SH-SY5Y (cell line): ENCODE measurements around the gene RNF8.

Source experiments
- GATA2 ChIP-seq: IDR thresholded peaks from 2 replicates; pipeline ENCODE4 v1.6.1; 2011; ENCODE audit warnings: mild to moderate bottlenecking, low read depth, low read length
- GATA3 ChIP-seq: IDR thresholded peaks from 2 replicates; pipeline ENCODE4 v1.6.1; 2011; ENCODE audit warnings: low read depth, mild to moderate bottlenecking, low read length, moderate library complexity

The RNF8 gene

DNA sequence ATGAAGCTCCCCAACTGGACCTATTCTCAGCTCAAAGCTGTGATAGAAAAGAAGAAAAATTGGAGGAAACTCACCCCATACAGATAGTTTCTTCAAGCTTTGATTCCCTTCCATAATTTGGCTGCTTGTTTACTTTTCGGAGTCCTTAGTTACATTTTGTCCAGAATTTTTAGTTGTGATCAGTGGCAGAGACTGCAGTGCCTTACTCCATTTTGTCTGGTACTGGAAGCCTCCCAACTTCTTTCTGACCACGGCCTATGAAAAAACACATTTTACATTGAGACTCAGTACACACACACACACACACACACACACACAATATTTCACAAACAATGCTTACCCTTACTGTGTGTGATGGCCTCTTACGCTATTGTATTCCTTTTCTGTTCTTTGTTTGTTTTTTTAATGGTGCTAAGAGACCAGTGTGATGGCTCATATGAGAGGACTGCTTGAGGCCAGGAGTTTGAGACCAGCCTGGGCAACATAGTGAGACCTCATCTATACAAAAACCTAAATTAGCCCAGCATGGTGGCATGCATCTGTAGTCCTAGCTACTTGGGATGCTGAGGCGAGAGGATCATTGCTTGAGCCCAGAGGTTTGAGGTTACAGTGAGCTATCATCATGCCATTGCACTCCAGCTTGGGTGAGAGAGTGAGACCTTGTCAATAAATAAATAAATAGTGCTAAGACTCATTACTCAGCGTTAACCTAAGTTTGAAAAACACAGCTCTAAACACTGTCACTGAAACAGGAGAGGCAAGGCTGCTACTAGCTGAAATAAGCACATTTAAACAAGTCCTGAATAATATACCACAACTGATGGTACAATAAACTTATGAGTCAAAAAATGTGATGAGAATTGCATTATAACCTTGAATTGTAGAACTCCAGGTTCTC lies 13.8 kb upstream of the RNF8 start:
- TF ChIP-seq GATA2 = no peak
- no peak for TF ChIP-seq GATA3

GRCh38 chr6:37340639-37340943 lies 13.2 kb upstream of the RNF8 start:
- TF ChIP-seq GATA2 = no peak
- no peak for TF ChIP-seq GATA3

DNA sequence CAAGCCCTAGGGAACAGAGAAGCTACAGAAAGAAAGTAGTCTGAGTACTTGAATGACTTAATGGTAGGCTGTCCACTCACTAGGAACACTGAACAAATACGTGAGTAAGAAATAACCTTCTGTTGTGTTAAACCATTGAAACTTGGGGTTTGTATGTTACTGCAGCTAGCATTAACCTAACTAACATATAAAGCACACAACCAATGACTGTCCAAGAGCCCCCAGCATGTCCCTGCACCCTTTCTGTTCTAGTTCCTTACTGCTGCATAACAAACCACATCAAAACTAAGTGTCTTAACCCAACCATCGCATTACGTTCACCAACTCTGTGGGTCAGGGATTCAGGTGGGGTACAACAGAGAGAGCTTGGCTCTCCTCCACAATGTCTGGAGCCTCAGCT lies 10.5 kb upstream of the RNF8 start:
- TF ChIP-seq GATA3 (no peak), GATA2 (no peak)

DNA sequence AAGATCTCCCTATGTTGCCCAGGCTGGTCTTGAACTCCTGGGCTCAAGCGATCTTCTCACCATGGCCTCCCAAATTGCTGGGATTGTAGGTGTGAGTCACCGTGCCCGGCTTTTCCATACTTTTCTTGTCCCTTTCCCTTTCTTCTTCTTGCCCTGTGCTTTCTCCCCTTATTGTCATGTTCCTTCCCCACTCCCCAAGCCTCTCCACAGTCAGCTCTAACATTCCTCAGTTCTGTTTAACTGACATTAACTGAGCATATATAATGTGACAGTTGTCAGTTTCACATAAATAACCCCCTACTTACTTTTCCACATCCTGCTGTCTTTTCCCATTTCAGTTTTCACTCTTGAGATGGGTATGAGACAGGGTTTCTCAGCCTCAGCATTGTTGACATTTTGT lies 9.5 kb upstream of the RNF8 start:
- no peak for TF ChIP-seq GATA2
- TF ChIP-seq GATA3 = no peak

DNA sequence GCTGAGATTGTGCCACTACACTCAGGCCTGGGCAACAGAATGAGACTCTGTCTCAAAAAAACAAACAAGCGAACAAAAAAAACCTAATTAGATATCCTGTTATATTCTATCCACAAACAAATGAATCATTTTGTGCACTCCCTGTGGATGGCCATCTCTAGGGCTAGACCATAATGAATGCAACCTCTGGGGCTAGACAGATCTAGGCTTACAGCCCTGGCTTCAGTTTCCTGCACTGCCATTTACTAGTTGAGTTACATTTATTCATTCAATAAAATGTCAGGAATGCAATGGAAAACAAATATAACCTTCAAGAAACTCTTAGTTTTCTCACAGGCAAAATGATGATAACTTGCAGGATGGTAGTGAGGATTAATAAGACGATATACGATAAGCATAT lies 6.6 kb upstream of the RNF8 start:
- TF ChIP-seq GATA2 (no peak), GATA3 (no peak)

DNA sequence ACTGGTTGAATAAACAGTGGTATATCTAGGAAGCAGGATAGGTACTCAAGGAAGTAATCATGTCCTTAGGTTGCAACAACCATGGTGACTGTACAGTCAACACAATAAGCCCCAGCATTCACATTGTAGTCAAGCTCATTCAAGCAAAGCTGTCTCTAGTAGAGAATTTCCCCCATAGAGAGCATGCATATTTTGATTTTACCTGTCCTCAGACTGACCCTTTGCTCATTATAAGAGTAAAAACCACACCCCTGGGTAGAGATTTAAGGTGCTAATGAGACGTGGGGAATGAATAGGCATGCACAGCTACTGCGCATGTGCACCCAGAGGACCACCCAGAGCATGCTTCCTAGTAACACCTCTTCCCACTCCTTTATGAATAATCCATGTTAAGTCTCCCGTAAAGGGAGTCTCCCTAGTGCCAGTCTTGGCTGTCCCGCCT lies 6.1 kb upstream of the RNF8 start:
- no peak for TF ChIP-seq GATA2
- TF ChIP-seq GATA3 = no peak

DNA sequence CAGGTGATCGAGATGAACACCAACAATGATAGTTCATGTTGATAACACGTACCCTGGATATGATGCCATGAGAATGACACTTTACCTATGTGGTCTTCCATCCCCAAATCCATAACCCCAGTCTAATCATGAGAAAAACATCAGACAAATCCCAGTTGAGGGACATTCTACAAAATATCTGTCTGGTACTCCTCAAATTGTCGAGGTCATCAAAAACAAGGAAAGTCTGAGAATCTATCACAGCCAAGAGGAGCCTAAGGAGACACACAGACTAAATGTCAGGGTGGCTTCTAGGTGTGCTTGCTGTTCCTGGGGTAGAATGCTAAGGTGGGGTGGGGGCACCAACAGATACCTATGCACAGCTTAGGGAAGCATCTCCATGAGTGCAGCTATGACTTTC lies 2.8 kb upstream of the RNF8 start:
- no peak for TF ChIP-seq GATA2
- TF ChIP-seq GATA3 = no peak

DNA sequence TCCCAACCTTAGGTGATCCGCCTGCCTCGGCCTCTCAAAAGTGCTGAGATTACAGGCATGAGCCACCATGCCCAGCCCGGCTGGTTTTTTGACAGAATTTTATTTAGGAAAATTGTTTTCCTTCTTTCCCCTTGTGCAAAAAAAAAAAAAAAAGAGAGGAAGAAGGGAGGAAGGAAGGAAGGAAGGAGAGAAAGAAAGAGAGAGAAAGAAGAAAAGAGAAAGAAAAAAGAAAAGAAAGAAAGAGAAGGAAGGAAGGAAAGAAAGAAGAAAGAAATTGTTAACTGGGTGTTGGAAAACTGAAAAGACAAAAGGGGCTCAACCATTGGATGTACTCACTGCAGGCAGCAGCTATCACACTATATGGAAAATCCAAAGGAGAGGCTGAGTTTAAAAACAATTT lies 1.4 kb upstream of the RNF8 start:
- TF ChIP-seq GATA3 (no peak), GATA2 (no peak)

DNA sequence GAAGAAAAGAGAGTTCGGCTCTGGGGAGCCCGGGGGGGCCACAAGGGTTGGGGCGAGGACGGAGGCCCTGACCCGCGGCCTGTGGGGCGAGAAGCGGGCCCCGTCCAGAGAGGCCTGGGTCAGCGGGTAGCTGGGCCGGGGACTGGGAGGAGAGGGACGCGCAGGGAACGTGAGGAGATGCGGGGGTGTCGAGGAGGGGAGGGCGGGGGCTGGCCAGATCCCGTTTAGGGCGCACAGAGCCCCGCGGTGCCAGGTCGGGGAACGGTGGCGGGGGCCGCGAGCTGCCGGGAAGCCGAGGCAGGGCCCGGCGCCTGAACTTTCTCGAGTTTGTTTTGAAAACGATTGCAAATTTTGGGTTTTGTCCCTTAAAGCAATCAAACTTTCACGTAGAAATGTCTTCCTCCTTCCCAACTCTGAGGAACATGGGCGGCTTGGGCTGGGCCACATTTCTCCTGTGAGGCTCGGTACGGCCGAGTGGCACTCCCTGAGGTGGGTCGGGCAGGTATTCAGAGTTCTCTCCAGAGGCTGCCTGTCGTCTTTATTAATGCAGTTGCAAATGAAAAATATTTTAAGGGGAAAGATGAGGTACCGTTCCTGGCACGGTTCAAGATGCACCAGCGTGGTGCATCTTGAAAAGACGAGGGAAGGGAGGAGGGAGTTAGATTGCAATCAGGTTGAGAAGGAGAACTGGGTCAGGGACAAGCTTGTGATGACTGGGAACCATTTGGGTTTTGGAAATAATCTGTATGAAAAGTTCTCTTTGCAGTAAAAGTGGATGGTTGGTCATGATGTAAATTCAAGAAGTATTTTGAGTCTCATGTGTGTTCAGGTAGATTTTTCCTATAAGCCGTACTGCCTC lies 972 bp downstream of the RNF8 start:
- TF ChIP-seq GATA2 (0 out of 2 replicates have a peak, but pooled peaks have one; percentile 6), GATA3 (no peak)

DNA sequence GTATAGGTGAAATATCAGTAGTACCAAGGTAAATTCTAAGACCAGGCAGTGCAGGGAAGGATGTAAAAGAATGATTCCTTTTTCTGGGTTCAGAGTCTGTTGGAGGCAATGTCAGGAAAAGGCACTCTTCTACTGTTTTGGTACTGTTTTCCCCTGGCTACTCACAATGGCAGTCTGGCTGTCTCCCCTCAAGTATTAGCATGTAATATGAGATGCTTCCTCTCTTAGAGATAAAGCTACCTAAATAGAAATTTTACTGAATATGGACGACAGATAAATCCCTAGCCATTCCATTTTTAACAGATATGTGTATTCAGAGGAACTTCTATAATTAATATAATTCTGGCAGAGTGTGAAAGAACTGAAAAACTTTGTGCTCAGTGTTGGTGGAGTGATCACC lies 3.5 kb downstream of the RNF8 start:
- TF ChIP-seq GATA2 (no peak), GATA3 (no peak)

- TF ChIP-seq GATA3 (no peak), GATA2 (no peak)
These were observed 4.1 kb downstream of the RNF8 start for GRCh38 chr6:37357860-37358259.

DNA sequence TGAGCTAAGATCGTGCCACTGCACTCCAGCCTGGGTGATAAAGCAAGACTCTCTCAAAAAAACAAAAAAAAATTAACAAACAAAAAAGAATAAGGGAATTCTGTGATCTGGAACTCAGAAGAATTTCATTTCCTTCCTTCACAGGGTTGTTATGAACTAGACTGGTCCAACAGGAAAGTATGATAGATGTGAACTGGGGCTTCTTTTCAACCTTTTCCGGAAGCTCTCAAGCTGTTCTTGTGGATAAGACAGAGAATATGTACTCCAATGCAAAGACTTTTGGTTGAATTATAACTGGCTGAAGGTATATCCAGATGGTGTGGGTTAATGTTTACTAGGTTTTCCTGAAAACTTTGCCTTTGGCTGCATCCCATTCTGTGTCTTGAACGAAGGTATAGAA lies 5.3 kb downstream of the RNF8 start:
- TF ChIP-seq GATA3 = no peak
- TF ChIP-seq GATA2 = no peak

DNA sequence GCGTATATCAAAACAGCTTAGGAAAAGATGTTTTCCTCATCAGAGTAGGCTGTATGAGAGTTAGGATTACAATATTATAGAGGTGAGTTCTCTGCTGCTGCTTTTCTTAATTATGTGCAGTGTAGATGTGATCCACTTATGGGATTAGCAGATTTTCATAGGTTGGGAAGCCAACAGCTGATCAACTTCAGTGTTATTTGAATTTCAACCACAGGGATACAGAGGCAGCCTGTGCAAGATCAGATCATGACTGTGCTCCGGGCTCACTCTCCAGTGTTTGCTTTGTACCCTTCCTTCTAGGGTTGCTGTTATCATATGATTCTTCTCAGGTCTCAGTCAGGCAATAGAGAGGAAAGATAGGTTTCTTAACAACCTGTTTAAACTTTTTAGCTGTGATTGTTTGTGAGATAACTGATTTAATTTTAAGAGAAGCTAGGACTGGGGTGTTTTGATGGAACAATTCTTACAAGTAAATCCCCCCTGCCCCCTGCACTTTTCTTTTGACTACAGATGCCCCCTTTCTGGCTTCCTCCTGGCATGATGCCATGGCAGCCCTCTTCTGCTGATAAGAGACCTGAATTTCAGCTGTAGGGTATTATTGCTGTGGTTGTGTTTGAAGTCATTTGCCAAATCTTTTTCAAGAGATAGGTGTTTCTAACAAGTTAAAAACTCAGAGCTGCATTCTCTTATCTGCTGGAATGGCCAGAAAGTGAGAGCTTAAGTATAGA lies 8.5 kb downstream of the RNF8 start:
- TF ChIP-seq GATA3 = no peak
- no peak for TF ChIP-seq GATA2

DNA sequence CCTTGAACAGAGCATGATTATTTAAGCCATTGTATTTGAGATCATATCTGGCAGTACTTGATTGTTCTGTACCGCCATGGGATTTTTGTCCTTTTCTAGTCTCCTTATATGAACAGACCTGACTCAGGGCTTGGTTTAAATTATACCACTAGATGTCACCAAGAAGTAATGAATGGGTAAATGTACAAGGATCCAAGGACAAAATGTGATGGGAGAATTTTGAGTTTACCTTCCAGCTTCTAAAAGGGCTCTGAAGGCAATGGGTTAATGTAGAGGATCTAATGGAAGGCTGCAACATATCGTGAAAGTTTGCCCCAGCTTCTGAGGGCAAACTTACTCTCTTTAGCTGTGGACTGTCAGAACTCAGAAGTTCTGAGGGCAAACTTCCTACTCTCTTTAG lies 12.0 kb downstream of the RNF8 start:
- TF ChIP-seq GATA3 (no peak), GATA2 (no peak)
